Muscle layer of duodenum (tissue), 2 donors: ENCODE results near the gene CCDC158.

Experiments used
- H3K27ac ChIP-seq: one replicate; pipeline ENCODE4 v1.7.0; 2013; ENCODE audit warnings: mild to moderate bottlenecking, low read length
- H3K27me3 ChIP-seq: one replicate; pipeline ENCODE4 v1.7.0; 2013; ENCODE audit warnings: low read depth, mild to moderate bottlenecking, control low read depth, low read length
- H3K36me3 ChIP-seq, 2 donors: one replicate each; pipeline ENCODE4 v1.7.0; 2013; ENCODE audit warnings: low read length in 2 of 2, control low read depth in 1 of 2, mild to moderate bottlenecking in 1 of 2; ENCODE audit not compliant: insufficient read depth in 2 of 2, control insufficient read depth in 1 of 2
- H3K4me1 ChIP-seq, 2 donors: one replicate each; pipeline ENCODE4 v1.7.0; 2013; ENCODE audit warnings: low read length in 2 of 2, mild to moderate bottlenecking in 2 of 2, control low read depth in 1 of 2, moderate library complexity in 1 of 2; ENCODE audit not compliant: insufficient read depth in 2 of 2, control insufficient read depth in 1 of 2
- H3K4me3 ChIP-seq, 2 donors: one replicate each; pipeline ENCODE4 v1.7.0; 2013; ENCODE audit warnings: low read length in 2 of 2, low read depth in 1 of 2, mild to moderate bottlenecking in 1 of 2
- H3K9me3 ChIP-seq, 2 donors: one replicate each; pipeline ENCODE4 v1.7.0; 2013; ENCODE audit warnings: low read length in 2 of 2, control low read depth in 1 of 2, mild to moderate bottlenecking in 1 of 2; ENCODE audit not compliant: control insufficient read depth in 1 of 2
- donor health status: healthy.

CCDC158 gene

DNA sequence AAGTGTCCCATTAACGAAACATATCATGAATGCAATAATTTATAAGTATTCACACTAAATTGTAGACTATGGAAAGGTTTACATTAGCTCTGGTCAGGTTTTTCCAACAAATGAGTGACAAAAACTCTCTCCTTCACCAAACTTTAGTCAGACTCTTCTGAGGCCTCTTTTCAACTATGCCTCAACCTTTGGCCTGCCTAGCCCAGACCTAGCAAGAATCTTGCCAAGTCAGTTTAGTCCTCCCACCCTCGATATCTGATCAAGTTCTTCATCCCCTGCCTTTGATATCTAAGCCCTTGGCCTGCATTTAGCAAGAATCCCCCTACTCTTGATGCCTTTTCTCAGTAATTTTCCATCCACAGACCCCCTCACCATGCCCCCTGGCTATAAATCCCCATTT, 37.9 kb downstream of the CCDC158 start:
- H3K27ac ChIP-seq: no peak overlapping the region

DNA sequence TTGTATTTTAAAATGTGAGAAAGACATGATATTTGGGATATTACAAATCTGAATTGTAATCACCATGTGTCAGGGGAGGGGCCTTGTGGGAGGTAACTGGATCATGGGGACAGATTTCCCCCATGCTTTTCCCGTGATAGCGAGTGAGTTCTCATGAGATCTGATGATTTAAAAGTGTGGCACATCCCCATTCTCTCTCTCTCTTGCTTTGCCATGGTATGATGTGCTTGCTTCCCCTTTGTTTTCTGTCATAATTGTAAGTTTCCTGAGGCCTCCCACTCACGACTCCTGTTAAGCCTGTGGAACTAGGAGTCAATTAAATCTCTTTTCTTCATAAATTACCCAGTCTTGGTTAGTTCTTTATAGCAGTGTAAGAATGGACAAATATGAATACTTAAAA, 39.0 kb downstream of the CCDC158 start:
- H3K9me3 ChIP-seq: no peaks in the 10 kb centered on the region
- no peaks in the 10 kb centered on the region for H3K27me3 ChIP-seq
- no peaks in the 10 kb centered on the region for H3K36me3 ChIP-seq
- no peak overlapping the region for H3K27ac ChIP-seq
- H3K4me3 ChIP-seq: no peak overlapping the region
- H3K4me1 ChIP-seq: no peaks in the 10 kb centered on the region

More for the DNA sequence above, 37.9 kb downstream of the CCDC158 start:
- Histone ChIP-seq H3K27me3 (no peaks in the 10 kb centered on the region), H3K4me1 (no peaks in the 10 kb centered on the region), H3K4me3 (no peak overlapping the region), H3K36me3 (no peaks in the 10 kb centered on the region), H3K9me3 (no peaks in the 10 kb centered on the region)

DNA sequence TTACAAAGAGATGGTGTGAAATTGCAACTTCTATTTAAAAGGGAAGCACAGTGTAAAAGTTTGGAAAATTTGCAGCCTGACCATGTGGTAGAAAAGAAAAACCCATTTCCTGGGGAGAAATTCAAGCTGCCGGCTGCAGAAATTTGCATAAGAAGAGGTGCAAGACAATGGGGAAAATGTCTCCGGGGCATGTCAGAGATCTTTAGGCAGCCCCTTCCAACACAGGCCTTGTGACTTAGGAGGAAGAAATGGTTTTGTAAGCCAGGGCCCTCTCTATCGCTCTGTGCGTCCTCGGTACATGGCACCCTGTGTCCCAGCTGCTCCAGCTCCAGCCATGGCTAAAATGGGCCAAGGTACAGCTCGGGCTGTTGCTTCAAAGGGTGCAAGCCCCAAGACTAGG, 40.4 kb downstream of the CCDC158 start:
- no peaks in the 10 kb centered on the region for H3K9me3 ChIP-seq
- no peak overlapping the region for H3K27ac ChIP-seq
- no peaks in the 10 kb centered on the region for H3K36me3 ChIP-seq
- no peaks in the 10 kb centered on the region for H3K4me1 ChIP-seq
- H3K27me3 ChIP-seq: no peaks in the 10 kb centered on the region
- H3K4me3 ChIP-seq: no peak overlapping the region

DNA sequence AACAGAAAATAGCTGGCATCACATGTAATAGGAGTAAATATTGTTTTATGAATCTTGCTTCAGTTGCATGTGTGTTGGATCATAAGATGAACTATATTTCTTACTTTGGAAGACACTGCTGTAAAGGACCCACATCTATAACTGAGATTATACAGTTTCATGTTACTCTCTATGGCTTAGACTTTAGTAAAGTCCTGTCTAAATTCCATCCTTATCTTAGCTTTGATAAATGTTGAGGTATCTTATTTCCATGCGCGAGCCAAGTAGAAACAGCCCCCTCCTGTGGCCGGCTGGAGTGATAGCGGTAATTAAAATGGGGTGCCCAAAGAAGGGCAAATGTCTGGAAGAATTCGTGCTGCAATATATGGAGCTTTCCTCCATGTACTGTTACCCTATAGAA, 43.0 kb downstream of the CCDC158 start:
- Histone ChIP-seq H3K36me3 (no peaks in the 10 kb centered on the region), H3K27me3 (no peaks in the 10 kb centered on the region), H3K4me1 (no peaks in the 10 kb centered on the region)

DNA sequence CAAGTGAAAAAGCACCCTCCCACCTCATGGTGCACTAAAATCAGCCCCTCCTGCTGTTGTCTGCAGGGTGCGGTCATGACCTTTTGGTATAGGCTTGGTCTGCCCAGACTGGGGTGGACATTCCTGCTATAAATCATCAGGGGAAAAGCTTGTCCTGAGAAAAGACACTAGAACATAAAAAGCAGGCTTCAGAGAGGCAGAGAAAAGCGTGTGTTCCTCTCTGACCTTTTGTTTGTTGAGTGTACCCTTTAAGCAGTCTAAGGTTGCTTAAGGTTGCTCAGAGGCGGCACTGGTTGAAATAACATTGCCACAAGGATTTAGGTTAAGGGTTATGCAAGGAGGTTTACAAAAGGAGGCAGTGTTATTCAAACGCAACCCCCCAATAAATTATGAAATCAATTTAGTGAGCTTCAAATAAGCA, 43.5 kb downstream of the CCDC158 start:
- Histone ChIP-seq H3K4me3 (no peak overlapping the region), H3K27ac (no peak overlapping the region), H3K36me3 (no peaks in the 10 kb centered on the region)

More for the DNA sequence above, 43.0 kb downstream of the CCDC158 start:
- no peak overlapping the region for H3K27ac ChIP-seq
- no peaks in the 10 kb centered on the region for H3K9me3 ChIP-seq
- H3K4me3 ChIP-seq: no peak overlapping the region

DNA sequence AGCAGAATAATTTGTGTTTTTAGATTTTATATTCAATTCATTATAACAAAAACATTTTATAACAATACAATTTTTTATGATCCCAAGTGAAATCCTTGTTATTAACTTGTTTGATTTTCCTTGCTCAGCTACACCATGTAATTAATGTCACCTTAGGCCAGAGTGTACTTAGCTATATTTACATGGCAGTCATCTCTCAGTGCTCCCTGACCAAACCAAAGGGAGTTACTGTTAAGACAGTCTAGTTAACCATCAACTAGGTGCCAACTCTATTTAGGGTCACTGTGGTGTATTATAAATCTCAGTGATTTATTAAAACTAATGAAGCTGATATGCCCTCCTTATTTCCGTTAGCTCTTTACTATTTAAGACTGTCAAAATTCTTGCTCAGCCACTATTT, 44.4 kb downstream of the CCDC158 start:
- Histone ChIP-seq H3K4me3 (no peak overlapping the region), H3K9me3 (no peaks in the 10 kb centered on the region), H3K27ac (no peak overlapping the region), H3K36me3 (no peaks in the 10 kb centered on the region), H3K4me1 (no peaks in the 10 kb centered on the region), H3K27me3 (no peaks in the 10 kb centered on the region)

More for the DNA sequence above, 43.5 kb downstream of the CCDC158 start:
- no peaks in the 10 kb centered on the region for H3K27me3 ChIP-seq
- no peaks in the 10 kb centered on the region for H3K9me3 ChIP-seq
- H3K4me1 ChIP-seq: no peaks in the 10 kb centered on the region

DNA sequence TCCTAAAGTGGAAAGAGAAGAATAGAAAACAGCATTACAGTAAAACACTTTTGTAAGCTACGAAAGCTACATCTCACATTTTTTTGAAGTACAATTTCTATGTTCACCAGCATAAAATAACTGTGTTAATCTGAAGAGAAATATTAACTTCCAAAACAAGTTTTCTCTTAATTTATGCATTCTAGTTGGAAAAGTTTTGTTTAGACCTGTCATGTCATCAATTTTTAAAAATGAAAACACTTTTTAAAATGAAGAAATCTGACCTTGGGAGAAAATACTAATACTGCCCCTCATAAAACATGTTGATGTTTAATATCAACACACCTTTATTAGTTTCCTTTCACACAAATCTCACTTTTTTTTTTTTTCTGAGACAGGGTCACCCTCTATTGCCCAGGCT, 45.2 kb downstream of the CCDC158 start:
- no peaks in the 10 kb centered on the region for H3K36me3 ChIP-seq
- H3K4me1 ChIP-seq: no peaks in the 10 kb centered on the region
- no peak overlapping the region for H3K27ac ChIP-seq
- H3K9me3 ChIP-seq: no peaks in the 10 kb centered on the region
- H3K4me3 ChIP-seq: no peak overlapping the region
- no peaks in the 10 kb centered on the region for H3K27me3 ChIP-seq

DNA sequence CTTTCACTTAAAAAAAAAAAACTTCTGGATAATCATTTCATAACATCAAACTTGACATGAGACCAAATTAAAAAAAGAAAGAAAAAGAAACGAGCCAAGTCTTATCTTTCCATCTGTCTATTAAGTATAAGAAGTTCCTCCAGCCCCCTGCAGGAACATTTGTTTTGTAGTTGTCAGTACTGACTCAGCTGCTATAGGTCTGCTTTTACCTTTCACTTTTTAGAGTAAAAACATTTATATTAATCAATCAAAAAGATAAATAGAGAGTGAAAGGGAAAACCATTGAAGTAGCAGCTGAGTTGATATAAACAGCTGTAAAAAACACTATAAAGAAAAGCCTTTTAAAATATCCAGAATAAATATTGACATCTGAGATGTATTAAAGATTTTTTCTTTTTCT, 46.1 kb downstream of the CCDC158 start:
- Histone ChIP-seq H3K4me1 (no peaks in the 10 kb centered on the region), H3K27ac (no peak overlapping the region), H3K27me3 (no peaks in the 10 kb centered on the region), H3K4me3 (no peak overlapping the region), H3K36me3 (no peaks in the 10 kb centered on the region), H3K9me3 (no peaks in the 10 kb centered on the region)

DNA sequence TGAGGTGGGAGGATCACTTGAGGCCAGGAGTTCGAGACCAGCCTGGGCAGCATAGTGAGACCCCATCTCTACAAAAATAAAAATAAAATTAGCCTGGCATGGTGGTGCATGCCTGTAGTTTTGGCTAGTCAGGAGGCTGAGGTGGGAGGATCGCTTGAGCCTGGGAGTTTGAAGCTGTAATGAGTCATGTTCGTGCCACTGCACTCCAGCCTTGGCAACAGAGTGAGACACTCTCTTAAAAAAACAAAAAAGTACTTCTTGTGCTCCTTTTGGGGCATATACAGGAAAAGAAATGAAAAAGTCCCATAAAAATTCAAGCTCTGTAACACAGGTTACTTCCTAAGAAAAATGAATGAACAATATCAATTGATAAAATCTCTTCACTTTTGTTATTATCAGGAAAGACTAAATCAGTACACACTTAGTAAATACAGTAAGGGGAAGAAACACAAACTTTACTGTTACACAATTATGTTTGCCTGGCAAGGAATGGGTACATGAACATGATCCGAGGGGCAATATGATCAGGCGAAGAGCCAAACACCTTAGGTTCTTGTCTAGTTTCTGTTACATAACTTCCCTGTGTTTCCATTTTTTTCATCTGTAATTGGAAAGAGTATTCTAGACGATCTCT, 46.9 kb downstream of the CCDC158 start:
- no peaks in the 10 kb centered on the region for H3K36me3 ChIP-seq
- H3K27ac ChIP-seq: no peak overlapping the region
- H3K4me3 ChIP-seq: no peak overlapping the region
- no peaks in the 10 kb centered on the region for H3K9me3 ChIP-seq
- no peaks in the 10 kb centered on the region for H3K4me1 ChIP-seq
- H3K27me3 ChIP-seq: no peaks in the 10 kb centered on the region

DNA sequence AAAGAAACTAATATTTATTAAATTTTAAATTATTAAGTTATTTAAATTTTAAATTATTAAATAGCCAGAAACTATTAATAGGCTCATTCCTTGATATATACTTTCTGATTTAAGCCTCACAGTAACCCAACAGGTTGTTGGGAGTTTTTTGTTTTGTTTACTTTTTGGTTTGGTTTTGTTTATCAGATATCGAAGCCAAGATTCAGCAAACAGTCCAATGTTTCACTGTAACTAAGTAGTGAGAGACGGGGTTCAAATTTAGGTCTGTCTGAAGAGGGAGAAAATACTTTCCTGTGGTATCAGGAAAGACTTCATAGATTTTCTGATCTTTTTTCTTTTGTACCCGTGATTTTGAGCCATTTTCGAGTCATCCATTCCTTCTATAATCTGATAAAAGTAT, 54.2 kb downstream of the CCDC158 start:
- H3K4me3 ChIP-seq: no peak overlapping the region
- no peaks in the 10 kb centered on the region for H3K9me3 ChIP-seq
- no peaks in the 10 kb centered on the region for H3K4me1 ChIP-seq
- no peaks in the 10 kb centered on the region for H3K36me3 ChIP-seq
- no peaks in the 10 kb centered on the region for H3K27me3 ChIP-seq
- no peak overlapping the region for H3K27ac ChIP-seq

DNA sequence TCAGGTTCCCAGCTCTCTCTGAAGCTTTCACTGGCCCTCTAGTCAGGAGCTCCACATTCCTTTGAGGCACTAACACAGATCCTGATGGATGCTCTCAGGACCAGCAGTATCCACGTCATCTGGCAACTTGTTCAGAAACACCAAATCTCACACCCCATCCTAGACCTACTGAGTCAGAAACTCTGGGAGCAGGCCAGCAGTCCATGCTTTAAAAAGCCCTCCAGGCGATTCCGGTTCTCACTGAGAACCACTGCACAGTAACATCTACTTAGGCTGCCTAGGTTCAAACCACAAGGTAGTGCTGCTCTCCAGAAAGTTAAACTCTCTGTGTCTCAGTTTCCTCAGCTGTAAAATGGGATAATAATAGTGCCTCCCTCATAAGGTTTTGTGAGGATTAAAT, 55.3 kb downstream of the CCDC158 start:
- no peak overlapping the region for H3K27ac ChIP-seq
- H3K4me1 ChIP-seq: no peaks in the 10 kb centered on the region
- H3K36me3 ChIP-seq: no peaks in the 10 kb centered on the region
- no peak overlapping the region for H3K4me3 ChIP-seq
- no peaks in the 10 kb centered on the region for H3K27me3 ChIP-seq
- H3K9me3 ChIP-seq: no peaks in the 10 kb centered on the region

DNA sequence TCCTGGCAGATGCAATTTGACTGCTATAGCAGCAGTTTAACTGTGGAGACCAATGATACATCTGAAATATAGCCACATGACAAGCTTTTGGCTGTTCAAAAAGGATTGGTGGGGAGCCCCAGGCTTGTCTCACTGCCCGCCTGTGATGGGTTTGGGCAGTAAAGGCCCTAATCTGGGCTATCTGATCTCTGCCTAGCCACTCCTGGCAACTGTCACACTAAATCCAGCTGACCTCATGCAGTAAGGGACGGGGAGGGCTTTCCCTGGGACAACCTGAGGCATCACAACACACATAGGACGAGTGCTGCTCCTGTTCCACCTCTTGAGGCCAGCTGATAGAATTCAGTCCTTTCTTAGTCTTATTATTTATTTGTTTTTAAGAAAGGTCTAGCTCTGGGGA, 56.2 kb downstream of the CCDC158 start:
- Histone ChIP-seq H3K27me3 (no peaks in the 10 kb centered on the region), H3K4me1 (no peaks in the 10 kb centered on the region), H3K9me3 (no peaks in the 10 kb centered on the region), H3K4me3 (no peak overlapping the region), H3K27ac (no peak overlapping the region), H3K36me3 (no peaks in the 10 kb centered on the region)
